Endometrial microvascular endothelial cells (primary cell): ENCODE results near the gene KDM7A. TPM values are rescaled to one million over a fixed set of nuclear protein-coding genes. Genes with fewer than 3 reads are reported as not detected.
"Not testable (repeated sequence)": the region's sequence is repeated elsewhere in the genome, so short reads cannot be mapped to it uniquely, and the experiment has no call there.

ENCODE experiments used
- in situ Hi-C: cut with HindIII; loops from 2 replicates; pipeline ENCODE4 v1.10.0; 2017; ENCODE audit warnings: low sequenced_read_pairs, low pct_unique_long_range_greater_than_20kb; ENCODE audit errors: inconsistent ontology term
- total RNA-seq: library from RNA; depleted of rRNA; stranded (reverse); fragments of >200 nt; gene quantifications from one replicate; pipeline ENCODE4 v1.2.3, GENCODE V29; 2015; ENCODE audit errors: inconsistent ontology term

KDM7A gene
- total RNA-seq, 1 donor from 2014 or later = 2.4 TPM

DNA sequence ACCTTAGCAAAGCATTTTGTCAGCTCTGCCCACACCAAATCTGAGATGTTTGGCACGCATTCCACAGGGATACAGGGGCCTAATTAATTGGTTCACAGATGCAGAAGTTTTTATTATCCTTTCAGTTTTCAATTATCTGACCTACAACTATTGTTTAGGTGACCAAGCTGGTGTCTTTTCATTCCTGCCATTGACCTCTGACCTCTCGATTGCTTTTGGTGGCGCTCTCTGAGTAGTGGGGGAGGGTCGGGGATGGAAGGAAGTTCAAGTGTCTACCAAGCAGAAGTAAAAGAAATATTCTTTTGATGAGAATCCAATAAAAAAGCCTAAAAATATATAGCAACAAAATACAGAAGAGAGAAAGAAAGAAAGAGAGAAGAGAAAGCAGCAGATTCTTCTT, 28.8 kb upstream of the KDM7A start:
- in situ Hi-C loops = no loop called here

DNA sequence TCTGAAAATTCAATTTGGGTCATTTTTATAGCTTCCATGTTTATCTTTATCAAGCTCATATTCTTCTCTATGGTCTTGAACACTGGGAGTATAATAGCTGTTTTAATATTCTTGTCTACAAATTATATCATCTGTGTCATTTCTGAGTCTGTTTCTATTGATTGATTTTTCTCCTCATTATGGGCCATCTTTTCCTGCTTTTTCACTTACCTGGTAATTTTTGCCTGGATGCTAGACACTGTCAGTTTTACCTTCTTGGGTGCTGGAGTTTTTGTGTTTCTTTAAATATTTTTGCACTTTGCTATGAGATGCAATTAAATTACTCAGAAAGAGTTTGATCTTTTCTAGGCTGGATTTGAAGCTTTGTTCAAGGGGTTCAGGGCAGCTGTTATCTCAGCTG, 26.8 kb upstream of the KDM7A start:
- in situ Hi-C loops = no loop called here

DNA sequence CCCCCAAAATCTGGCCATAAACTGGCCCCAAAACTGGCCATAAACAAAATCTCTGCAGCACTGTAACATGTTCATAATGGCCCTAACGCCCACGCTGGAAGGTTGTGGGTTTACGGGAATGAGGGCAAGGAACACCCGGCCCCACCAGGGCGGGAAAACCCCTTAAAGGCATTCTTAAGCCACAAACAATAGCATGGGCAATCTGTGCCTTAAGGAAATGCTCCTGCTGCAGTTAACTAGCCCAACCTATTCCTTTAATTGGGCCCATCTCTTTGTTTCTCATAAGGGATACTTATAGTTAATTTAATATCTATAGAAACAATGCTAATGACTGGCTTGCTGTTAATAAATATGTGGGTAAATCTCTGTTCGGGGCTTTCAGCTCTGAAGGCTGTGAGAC, 26.2 kb upstream of the KDM7A start:
- in situ Hi-C loops = not testable (repeated sequence)

DNA sequence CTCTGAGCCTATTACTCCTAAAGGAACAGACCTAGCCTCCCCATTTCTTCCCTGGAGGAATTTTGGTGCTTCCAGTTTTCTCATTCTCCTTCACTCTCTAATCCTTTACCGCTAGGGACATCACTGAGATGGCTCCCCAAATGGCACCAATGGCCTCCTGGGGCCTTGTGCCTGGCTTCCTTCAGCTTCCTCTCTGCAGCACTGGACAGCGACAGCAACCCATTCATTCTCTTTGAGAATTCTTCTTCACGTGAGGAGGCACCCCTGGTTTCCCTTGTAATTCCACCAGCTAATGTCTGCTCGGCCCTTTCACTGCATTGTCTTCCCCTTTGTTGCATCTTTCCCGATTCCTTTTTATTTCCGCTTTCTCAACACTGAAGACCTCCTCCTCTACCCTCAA, 24.6 kb upstream of the KDM7A start:
- in situ Hi-C loops = no loop called here

DNA sequence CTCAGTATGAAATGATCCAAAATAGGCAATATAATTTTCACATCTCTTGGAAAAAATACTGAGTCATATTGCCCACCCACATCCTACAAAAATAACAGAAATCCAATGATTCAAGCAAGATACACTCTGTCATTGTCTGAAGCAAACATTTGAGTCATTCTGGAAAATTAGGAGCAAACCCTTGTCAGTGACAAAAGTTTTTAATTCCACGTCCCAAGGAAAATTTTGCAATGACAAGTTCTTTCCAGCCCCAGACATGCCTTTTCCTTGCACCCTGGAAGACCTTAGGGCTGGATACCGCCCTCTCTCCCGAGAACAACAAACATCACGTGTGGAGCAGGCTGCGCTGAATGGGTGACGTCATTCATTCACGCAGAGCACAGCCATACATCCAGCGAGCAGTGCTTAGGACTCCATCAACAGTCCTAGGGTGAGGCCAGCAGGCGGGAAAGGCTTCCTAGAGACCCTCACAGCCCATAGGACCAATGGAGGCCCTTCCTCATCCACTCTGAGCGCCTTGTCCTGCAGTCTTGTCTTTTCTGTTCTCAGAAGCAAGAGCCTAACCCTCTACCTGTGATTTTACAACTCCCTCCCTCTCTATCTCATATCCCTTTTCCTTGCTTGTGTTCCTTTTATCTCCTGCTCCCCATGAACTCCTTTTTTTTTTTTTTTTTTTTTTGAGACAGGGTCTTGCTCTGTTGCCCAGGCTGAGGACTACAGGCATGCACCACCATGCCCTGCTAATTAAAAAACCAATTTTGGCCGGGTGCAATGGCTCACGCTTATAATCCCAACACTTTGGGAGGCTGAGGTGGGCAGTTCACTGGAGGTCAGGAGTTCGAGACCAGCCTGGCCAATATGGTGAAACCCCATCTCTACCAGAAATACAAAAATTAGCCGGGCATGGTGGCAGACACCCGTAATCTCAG, 23.5 kb upstream of the KDM7A start:
- in situ Hi-C loops = no loop called here

DNA sequence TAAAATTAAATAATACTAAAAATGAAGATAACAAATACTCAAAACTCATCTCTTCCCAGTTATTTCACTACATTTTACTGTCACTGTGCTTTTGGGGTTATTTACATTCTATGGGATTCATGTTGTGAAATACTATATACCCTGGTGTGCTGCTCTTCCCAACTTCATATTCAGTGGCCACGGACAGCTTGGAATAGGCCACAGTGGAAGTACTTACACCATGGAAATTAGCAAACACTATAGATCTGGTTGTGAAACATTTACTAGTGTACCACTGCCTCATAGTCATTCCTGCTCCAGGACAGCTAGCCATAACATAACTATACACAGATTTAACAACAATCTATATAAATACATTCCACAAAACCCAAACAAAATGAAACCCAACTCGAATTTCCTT, 21.2 kb upstream of the KDM7A start:
- in situ Hi-C loops = no loop called here

DNA sequence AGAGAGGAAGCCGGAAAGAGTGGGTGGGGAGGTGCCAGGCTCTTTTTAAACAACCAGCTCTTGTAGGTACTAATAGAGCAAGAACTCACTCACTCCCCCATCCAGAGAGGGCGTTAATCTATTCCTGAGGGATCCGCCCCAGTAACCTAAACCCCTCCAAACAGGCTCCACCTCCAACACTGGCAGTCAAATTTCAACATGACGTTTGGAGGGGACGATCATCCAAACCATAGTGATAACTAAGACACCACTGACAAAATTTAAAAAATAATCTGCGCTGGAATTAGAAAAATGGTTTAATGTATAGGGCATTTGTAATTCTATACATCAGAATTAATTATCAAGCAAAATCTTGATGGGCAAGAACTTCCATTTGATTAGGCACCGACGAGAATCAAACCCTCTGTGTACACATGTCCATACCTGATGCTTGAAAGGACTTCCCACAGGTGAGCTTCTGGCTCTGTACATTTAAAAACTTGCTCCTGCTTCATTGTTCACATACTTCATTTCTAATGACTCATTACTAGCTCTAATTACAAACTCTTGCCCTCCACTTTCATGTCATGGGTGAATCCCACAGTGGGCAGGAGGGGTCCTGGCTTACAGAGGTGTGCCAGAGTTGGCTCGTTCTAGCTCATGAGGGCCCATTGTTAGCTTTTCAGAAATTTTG, 20.6 kb upstream of the KDM7A start:
- in situ Hi-C loops = no loop called here

DNA sequence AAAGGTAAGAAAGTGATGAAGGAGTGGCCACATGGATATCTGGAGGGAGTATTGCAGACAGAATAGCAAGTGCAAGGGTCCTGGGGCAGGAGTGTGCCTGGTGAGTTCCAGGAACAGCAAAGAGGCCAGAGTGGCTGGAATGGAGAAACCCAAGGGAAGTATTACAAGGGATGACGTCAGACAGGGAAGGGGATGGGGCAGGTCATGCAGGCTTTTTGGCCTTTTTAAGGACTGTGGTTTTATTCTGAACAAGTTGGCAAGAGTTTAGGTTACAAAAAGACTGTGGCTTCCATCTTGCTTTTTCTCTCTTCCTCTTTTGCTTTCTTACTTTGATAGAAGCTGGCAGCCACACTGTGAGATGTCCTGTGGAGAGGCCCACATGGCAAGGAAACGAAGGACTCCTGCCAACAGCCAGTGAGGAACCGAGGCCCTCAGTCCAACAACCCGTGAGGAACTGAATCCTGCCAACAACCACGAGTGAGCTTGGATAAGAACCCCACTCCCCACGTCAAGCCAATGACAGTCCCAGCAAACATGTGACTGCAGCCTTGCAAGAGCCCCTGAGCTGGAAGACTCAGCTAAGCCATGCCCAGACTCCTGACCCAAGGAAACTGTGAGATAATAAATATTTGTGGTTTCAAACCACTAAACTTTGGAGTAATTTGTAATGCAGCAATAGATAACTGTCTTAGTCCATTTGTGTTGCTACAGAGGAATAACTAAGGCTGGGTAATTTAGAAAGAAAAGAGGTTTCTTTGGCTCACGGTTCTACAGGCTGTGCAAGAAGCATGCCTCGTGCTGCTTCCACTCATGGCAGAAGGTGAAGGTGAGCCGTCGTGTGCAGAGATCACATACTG, 19.8 kb upstream of the KDM7A start:
- in situ Hi-C loops = no loop called here

DNA sequence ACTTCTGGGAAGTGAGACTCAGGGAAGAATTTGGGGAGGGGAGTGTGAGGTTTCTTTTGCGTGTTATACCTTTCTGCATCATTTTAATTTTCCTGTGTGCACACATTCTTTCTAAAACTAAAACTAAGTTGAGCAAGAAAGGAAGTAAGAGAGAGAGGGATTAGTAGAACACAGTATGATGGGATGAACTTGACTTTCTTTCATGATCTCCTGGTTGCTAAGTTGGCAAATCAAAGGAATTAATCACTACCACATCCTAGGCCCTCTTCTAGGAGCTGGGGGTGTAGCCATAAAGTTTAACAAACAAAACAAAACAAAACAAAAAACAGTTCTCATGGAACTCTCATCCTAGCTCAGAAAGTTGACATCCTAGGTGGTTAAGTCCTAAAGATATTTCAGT, 19.1 kb upstream of the KDM7A start:
- in situ Hi-C loops = no loop called here

DNA sequence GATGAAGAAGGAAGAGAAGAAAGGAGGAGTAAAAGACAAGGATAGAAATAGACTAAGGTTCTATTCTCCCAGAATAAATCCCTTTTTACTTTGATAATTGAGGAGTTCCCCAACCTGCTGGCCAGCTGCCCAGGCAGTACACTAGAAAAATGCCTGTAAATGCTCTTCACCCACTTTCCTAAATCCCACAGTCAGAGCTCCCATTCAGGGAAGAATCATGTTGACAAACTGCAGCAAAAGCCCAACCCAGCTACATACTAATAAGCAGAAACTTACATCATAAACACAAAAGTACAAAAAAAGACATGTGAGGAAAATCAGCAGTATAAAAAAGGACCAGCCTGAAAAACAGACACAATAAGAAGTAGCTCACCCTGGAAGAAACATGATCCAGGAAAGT, 15.8 kb upstream of the KDM7A start:
- in situ Hi-C loops = no loop called here

DNA sequence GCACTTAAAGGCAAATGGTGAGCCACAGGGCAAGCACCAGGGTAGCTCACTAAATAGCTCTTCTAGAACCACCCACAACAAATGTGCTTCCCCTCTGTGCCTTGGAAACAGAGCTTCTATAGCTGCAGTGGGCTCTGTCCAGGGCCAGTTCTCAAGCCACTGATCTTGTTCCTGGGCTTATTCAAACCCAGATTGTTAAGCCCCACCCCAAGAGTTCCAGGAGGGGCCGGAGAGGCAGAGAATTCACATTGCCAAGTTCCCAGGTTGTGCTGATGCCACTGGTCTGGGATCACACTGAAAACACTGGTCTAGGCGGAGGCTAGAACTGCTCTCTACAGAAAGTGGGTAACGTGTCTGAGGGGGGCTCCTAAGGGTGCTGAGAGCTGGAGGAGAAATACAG, 15.4 kb upstream of the KDM7A start:
- in situ Hi-C loops = no loop called here

DNA sequence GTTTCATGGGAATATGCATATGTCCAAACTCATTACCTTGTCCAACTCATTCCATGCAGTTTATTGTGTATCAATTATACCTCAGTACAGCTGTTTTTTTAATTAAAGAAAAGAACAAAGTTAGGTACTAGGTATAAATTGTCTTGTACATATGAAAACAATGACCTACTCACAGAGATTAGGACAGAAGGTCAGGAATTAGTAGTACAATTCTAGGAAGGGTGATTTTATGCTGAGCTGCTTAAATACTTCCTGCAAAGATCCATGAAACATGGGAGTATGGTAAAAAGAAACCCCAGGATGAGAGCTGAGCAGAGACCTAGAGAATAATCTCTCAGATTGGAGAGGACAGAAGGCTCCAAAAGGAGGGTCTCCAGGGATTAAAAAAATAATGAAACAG, 13.8 kb upstream of the KDM7A start:
- in situ Hi-C loops = no loop called here

DNA sequence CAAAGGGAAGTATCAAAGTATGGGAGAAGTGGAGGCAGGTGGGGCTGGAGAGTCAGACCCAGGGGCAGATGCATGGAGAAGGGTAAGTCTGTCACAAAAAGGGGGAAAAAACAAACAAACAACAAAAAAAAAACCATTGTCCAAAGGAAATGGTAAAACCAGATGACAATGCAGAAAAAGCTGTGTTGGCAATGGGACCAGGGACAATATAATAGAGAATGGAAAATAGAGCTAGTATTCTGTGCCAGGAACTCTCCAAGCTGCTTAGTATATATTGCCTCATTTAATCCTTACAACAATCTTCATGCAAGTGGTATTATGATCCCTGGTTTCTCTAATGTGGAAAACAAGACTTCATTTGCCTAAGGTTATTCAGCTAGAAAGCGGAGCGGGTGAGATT, 13.1 kb upstream of the KDM7A start:
- in situ Hi-C loops = no loop called here

DNA sequence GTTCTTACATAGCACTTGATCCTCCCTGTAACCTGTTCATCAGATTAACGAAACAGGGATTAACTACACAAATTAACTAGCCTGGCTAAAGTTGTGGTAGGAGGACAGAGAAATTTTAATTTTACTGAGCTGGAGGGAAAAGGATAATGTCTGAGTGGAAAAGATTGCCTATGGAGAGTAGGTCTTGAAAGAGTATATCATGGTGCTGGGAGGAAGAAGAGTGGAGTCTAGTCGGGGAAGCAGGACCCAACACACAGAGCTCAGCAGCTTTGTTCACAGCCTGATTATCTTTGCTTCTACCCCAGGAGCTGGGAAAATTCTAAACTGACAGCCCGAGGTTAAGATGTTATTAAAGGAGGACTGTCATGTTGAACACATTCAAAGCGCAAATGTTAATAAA, 6.1 kb upstream of the KDM7A start:
- in situ Hi-C loops = no loop called here

DNA sequence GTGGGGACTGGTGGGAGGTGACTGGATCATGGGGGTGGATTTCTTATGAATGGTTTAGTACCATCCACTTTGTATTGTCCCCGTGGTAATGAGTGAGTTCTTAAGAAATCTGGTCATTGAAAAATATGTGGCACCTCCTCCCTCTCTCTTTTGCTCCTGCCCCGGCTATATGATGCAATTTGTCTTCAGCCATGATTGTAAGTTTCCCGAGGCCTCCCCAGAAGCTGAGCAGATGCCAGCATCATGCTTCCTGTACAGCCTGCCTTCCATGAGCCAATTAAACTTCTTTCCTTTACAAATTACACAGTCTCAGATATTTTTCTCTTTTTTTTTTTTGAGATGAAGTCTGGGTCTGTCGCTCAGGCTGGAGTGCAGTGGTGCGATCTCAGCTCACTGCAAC, 2.6 kb upstream of the KDM7A start:
- in situ Hi-C loops = no loop called here

DNA sequence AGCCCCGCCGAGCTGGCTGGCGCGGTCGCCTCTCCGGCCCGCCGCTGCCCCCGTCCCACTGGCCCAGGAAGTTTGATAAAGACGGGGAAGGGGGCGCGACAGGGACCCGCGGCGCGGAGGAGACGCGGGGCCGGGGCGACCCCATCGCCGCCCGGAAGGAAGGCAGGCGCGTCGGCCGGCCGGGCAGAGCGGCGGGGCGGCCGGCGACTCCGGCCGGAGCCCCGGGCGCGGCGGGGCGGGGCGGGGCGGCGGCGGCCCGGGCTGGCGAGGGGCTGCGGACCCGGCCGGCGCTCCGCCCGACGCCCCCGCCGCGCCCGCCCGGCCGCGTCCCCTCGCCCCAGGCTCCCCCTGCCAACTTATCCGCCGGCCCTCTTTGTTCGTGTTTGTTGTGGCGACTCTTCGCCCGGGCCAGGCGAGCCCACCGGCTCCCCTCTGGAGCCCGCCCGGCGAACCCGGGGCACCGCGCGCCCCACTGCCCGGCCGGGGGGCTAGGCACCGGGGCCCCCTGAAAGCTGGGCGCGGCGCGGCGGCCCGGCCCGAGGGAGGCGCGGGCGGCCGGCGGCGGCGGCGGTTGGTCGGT, 571 bp downstream of the KDM7A start:
- in situ Hi-C loops = no loop called here

DNA sequence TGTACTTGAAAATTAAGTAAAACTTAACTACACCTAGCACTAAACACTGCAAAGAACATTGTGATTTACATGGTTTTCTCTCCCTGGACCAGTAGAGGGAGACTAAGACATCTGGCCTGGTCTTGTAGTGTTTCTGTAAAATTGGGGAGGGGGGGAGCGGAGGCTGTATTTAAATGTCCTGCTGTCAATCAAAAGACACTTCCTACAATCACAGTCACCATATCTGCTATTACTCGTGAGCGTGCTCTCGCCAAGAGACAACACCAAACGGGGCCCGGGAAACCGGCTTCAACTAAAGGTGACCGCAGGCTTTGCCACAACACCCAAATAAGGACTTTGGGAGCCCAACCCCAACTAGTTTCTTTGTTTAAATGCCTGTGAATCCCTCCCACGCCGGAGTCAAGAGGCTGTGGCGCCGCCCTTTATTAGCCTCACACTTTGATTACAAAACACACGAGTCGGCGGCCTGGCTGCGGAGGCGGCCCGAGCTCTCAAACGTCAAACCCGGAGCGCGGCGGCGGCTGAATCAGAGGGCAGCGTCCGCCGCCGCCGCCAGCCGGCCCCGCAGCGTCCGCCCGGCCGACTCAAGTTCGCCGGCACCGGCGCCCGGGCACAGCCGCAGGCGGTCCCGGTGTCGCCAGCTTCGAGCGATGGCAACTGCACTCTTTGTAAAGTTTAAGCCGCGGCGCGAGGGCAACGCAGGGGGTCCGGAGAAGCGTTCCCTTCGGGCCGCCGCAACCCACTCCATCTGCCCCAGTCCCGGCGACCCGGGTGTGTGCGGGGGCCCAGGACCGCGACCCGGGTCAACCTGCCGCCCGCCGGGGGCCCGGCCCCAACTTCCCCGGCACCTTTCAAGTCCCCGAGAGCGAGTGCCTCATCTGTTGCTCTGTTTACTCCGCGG, 1.3 kb downstream of the KDM7A start:
- in situ Hi-C loops = no loop called here

DNA sequence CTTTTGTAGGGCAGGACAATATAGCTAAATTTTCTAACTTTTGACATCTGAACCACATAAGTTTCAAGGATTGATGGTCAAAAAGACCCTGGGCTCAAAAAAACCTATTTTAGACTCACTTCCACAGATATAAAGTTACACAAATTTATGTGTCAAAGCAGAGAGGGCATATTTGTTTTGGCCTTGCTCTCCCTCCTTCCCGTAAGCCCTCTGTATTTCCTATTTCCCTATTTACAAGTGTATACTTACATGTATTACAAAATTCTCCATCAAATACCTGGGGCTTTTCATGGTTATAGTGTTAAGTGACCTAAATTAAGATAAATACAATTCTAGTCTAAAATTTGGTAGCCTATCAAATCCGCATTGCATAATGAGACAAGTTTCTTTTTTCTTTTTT, 2.6 kb downstream of the KDM7A start:
- in situ Hi-C loops = no loop called here
